Measurements from ENCODE around the gene MRPL49.

Gene MRPL49

GRCh38 chr11:65121865-65122696 is at the start of gene MRPL49, which contains the start of gene FAU:
MRPL49 (plus strand) TSS chr11:65122321; CDS start chr11:65122347, 26 bp downstream.
FAU (minus strand) TSS chr11:65122134; CDS start chr11:65121813, 321 bp downstream.
- DNase-seq = peak; percentile 98

- no peak for DNase-seq
Measured at GRCh38 chr11:65072631-65072966, 49.5 kb upstream of the MRPL49 start.

- DNase-seq = no peak
Measured at GRCh38 chr11:65077451-65077850, 44.7 kb upstream of the MRPL49 start.

- DNase-seq = peak; percentile 67
Measured at GRCh38 chr11:65078151-65078550, 44.0 kb upstream of the MRPL49 start.

- DNase-seq = no peak
Measured at GRCh38 chr11:65078786-65079342, 43.3 kb upstream of the MRPL49 start.

GRCh38 chr11:65083134-65083833 is 38.8 kb upstream of the MRPL49 start:
- DNase-seq = no peak

- peak; percentile 96 for DNase-seq
Measured at GRCh38 chr11:65083834-65084597, 38.1 kb upstream of the MRPL49 start, which contains the start of the genes CDCA5 and ZFPL1. CDCA5 (minus strand) TSS chr11:65084040; CDS start chr11:65083978, 62 bp downstream. ZFPL1 (plus strand) TSS chr11:65084222; CDS start chr11:65084699, 477 bp downstream.

GRCh38 chr11:65084598-65085375 is 37.3 kb upstream of the MRPL49 start:
- no peak for DNase-seq

- no peak for DNase-seq
Measured at GRCh38 chr11:65085446-65085845, 36.7 kb upstream of the MRPL49 start.

- DNase-seq = no peak
Measured at GRCh38 chr11:65086809-65087208, 35.3 kb upstream of the MRPL49 start.

- DNase-seq = no peak
Measured at GRCh38 chr11:65087216-65087615, 34.9 kb upstream of the MRPL49 start.

GRCh38 chr11:65087827-65088226 is 34.3 kb upstream of the MRPL49 start:
- no peak for DNase-seq

- DNase-seq = no peak
Measured at GRCh38 chr11:65089621-65090020, 32.5 kb upstream of the MRPL49 start.

GRCh38 chr11:65090628-65091027 is 31.5 kb upstream of the MRPL49 start:
- no peak for DNase-seq

GRCh38 chr11:65095427-65095826 is 26.7 kb upstream of the MRPL49 start:
- no peak for DNase-seq

- DNase-seq = peak; percentile 78
Measured at GRCh38 chr11:65095974-65096806, 25.9 kb upstream of the MRPL49 start, which contains the start of gene VPS51. VPS51 (plus strand) TSS chr11:65096214; CDS start chr11:65096251, 37 bp downstream.

GRCh38 chr11:65096926-65097325 is 25.2 kb upstream of the MRPL49 start:
- no peak for DNase-seq

- DNase-seq = no peak
Measured at GRCh38 chr11:65100674-65101350, 21.3 kb upstream of the MRPL49 start.

GRCh38 chr11:65102142-65103095 is 19.7 kb upstream of the MRPL49 start:
- DNase-seq = no peak

All from activated effector memory CD4-positive, alpha-beta T cell treated with Interleukin-2 at 50 U/mL for 16 hours (primary cell).